Skeletal muscle tissue (tissue), 4 donors: Measurements from ENCODE around the gene ZNF324. TPM values are rescaled to one million over a fixed set of nuclear protein-coding genes. Genes with fewer than 3 reads are reported as not detected.

ENCODE experiments used
- H3K27ac ChIP-seq: one replicate; pipeline ENCODE4 v1.7.0; 2013; ENCODE audit warnings: mild to moderate bottlenecking, low read depth, low read length, inconsistent platforms
- H3K27me3 ChIP-seq, 3 donors: one replicate each; pipeline ENCODE4 v1.7.0; 2013; ENCODE audit warnings: low read length in 3 of 3; ENCODE audit not compliant: control insufficient read depth in 3 of 3, insufficient read depth in 3 of 3
- H3K36me3 ChIP-seq, 3 donors: one replicate each; pipeline ENCODE4 v1.7.0; 2013; ENCODE audit warnings: low read length in 3 of 3; ENCODE audit not compliant: control insufficient read depth in 3 of 3, insufficient read depth in 3 of 3
- H3K4me1 ChIP-seq, 3 donors: one replicate each; pipeline ENCODE4 v1.7.0; 2013; ENCODE audit warnings: low read length in 3 of 3, mild to moderate bottlenecking in 3 of 3; ENCODE audit not compliant: control insufficient read depth in 3 of 3, insufficient read depth in 3 of 3
- H3K4me3 ChIP-seq, 3 donors: one replicate each; pipeline ENCODE4 v1.7.0; 2013; ENCODE audit warnings: low read length in 3 of 3
- H3K9ac ChIP-seq, 3 donors: one replicate each; pipeline ENCODE4 v1.7.0; 2013; ENCODE audit warnings: low read length in 3 of 3, mild to moderate bottlenecking in 3 of 3, moderate library complexity in 2 of 3, low read depth in 1 of 3
- H3K9me3 ChIP-seq, 3 donors: one replicate each; pipeline ENCODE4 v1.7.0; 2013; ENCODE audit warnings: low read length in 3 of 3; ENCODE audit not compliant: control insufficient read depth in 3 of 3
- total RNA-seq: library from RNA; depleted of rRNA; stranded (reverse); fragments of >200 nt; gene quantifications from one replicate; pipeline ENCODE4 v1.2.3, GENCODE V29; 2014
- donor health status: Osteomylitis.

ZNF324 gene
- total RNA-seq, 1 donor from 2014 or later, result 9.9 TPM

DNA sequence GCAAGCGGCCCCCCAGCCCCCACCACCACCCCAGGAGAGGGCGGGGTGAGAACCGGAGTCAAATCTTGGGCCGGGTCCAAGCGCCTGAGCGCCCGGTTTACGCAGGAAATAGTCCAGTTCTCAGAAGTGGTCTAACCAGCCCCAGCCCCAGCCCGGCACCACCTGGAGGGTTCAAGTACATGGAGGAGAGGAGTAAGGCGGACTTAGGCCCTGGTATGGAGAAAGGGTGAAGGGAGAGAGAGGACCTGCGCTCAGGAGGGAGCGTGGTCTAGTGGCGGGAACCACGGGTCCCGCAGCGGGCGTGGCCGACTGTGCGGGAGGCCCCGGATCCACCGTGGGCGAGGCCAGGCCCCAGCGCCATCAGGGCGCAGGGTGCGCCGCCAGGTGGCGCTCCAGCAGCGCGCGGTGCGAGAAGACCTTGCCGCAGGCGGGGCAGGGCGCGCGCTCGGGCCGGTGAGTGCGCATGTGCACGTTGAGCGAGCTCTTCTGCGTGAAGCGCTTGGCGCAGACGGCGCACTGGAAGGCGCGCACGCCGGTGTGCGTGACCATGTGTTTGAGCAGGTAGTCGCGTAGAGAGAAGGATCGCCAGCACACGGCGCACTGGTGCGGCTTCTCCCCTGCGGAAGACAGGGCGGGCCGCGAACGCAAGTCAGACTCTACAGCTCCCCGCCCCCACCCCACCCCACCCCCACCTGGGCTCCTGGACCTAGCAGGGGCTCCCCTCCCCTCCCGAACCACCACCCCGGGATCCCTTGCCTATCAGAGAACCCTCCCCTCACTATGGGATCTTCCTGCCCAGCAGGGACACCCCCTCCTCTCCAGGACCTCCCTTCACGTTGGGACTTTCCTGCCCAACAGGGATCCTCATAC lies 47.0 kb downstream of the ZNF324 start:
- Histone ChIP-seq H3K27me3 (no peaks in the 10 kb centered on the region), H3K27ac (no peak overlapping the region), H3K9ac (peak overlapping the region; percentile 27 to 73 (median 56)), H3K9me3 (no peaks in the 10 kb centered on the region), H3K4me1 (peaks cover 36 to 42% (median 37%) of the 10 kb centered on the region in 3 donors), H3K36me3 (peaks cover 12 to 18% (median 17%) of the 10 kb centered on the region in 3 donors), H3K4me3 (peak overlapping the region; percentile 65 to 66 (median 66))

DNA sequence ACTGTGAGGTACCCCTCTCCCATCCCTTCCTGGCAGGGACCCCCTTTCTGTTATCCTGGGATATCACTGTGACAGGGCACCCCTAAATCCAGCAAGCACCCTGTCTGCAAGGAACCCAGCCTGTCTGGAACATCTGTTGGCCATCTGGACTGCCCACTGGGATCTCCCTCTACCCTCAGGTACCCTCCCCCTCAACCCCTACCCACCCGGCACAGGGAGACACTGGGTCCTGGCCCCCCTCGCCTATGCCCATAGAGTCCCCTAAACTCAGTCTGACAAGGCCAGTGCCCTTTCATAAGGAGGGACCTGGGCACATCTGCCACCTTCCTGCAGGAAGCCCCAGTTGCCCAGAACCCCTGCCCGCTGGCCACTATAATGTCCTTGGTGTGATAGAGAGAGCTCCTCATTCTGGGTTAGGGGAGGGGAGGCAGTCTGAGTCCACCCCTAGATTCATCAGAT lies 47.7 kb downstream of the ZNF324 start:
- Histone ChIP-seq H3K27me3 (no peaks in the 10 kb centered on the region), H3K27ac (no peak overlapping the region), H3K36me3 (peaks cover 12 to 18% (median 17%) of the 10 kb centered on the region in 3 donors), H3K9ac (peak overlapping the region; percentile 27 to 73 (median 38)), H3K9me3 (no peaks in the 10 kb centered on the region), H3K4me3 (peak overlapping the region; percentile 16 to 66 (median 66)), H3K4me1 (peaks cover 37 to 49% (median 39%) of the 10 kb centered on the region in 3 donors)

DNA sequence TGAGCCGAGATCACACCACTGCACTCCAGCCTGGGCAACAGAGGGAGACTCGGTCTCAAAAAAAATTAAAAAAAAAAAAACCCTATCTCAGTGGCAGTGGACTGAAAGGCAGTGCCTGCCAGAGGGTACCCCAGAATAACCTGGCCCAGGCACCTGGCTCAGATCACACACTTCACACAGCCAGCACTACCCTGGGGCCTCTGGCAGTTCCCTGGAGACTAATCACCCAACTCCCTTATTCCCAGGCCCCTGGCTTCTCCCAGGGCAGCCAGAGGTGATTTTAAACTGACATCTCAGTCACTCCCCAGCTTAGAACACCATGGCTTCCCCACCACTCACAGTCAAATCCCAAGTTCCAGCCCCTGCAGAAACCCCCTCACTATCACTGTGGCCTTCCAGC lies 48.4 kb downstream of the ZNF324 start:
- Histone ChIP-seq H3K27me3 (no peaks in the 10 kb centered on the region), H3K36me3 (peaks cover 12 to 18% (median 17%) of the 10 kb centered on the region in 3 donors), H3K27ac (no peak overlapping the region), H3K4me3 (peak overlapping the region in 1 of 3 donors; percentile 23), H3K9me3 (no peaks in the 10 kb centered on the region), H3K9ac (peak overlapping the region in 2 of 3 donors; percentile 51 to 64), H3K4me1 (peaks cover 39 to 54% (median 40%) of the 10 kb centered on the region in 3 donors)

DNA sequence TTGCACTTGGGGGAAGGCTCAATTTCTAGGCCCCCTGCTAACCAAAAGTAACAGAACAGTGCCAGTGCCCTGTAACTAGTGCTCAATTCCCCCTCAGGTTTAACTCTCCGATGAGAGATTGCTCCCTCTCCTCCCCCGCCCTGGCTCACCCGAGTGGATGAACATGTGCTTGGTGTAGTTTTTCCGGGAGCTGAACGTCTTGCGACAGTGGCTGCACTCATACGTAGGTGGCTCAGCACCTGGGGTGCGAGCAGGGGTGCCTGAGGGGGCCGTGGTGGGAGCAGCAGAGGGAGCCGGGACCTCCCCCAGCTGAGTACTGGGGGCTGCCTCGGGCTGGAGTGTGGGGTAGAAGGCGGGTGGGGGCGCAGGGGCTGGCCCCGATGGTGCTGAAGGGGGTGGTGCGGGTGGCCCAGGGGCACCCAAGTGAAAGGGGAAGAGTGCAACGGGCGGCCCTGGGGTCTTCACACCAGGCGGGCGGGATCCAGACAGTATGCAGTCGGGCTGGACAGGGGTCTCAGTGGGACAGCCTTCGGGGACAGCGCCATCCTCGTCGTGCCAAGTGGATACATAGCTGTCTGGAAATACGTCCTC lies 49.5 kb downstream of the ZNF324 start:
- Histone ChIP-seq H3K27me3 (no peaks in the 10 kb centered on the region), H3K9me3 (no peaks in the 10 kb centered on the region), H3K4me3 (no peak overlapping the region), H3K36me3 (peaks cover 12 to 18% (median 17%) of the 10 kb centered on the region in 3 donors), H3K4me1 (peaks cover 43 to 59% (median 44%) of the 10 kb centered on the region in 3 donors), H3K9ac (peak overlapping the region in 2 of 3 donors; percentile 64 to 65), H3K27ac (no peak overlapping the region)

DNA sequence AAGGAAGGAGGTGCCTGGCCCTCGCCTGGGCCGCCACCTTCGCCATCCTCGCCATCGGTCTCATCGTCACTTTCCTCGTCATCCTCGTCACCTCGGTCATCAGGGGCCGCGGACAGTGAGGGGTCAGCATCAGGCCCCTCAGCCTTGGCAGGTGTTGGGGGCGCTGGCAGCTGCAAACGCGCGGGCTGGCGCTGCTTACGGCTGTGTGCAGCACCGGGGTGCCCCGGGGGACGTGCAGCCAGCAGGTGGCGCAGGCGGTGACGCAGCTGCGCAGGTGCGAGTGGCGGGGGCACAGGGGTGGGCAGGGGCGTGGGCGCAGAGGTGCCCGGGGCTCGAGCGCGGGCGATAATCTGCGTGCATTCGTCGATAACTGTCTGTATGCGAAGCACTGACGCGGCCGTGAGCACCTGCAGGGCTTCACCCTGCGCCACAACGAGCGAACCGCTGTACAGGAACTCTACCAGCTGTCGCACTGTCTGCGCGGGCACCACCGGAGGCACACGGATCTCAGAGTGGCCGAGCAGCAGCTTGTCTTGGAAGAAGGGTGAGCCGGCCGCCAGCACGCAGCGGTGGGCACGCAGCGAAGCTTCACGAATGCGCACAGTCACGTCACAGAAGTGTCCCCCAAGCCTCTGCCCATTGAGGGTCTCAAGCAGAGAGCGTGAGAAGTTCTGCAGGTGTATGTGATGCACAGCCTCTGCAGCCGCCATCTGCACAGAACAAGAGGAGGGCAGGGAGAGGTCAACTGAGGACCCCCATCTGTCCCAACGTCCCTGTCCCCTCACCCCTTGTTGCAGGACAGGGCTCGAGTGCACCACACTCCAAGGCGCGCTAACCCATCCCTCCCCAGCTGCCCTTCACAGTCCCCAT lies 50.3 kb downstream of the ZNF324 start:
- Histone ChIP-seq H3K4me1 (peaks cover 44 to 59% (median 46%) of the 10 kb centered on the region in 3 donors), H3K27me3 (no peaks in the 10 kb centered on the region)

DNA sequence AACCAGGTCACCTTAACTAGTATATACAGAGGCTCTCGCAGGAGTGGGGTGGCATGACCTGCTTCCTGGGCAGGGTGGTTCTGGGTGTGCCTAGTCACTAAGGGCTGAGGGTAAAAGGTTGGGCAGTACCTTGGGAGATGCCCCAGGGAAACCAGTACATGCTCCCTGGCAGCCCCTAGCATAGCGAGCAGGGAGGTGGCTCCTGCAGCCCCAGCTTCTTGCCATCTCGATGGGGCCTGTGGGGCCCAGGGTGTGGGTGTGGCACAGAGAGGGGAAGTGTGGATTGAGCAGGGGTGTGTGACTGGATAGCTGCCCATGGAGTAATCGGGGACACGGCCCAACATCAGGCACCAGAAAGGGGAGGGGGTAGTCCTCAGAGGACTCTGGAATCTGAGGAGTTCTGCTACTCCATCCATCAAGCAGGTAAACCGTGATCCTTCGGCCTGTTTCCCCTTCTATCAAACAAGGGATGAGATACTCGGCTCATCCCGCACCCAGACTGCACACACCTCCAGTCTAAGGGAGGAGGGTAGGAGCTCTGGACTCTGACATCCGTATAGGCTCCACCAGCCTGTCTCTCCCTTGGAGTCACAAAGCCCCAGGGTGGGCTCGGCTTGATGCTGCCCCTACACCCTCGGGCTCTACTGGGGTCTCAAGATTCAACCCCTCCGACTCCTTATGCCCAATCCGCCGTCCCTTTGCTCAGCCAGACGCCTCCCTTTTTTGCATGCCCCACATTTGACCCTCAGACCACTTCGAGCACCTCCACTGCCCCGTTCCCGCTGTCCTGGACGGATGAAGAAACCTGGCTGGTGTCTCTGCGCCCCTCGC lies 51.6 kb downstream of the ZNF324 start:
- peaks cover 11 to 18% (median 17%) of the 10 kb centered on the region in 3 donors for H3K36me3 ChIP-seq
- no peaks in the 10 kb centered on the region for H3K27me3 ChIP-seq
- peak overlapping the region; percentile 94 for H3K27ac ChIP-seq
- H3K9me3 ChIP-seq, result no peaks in the 10 kb centered on the region
- peak overlapping the region; percentile 93 to 97 (median 96) for H3K4me3 ChIP-seq
- H3K9ac ChIP-seq, result peak overlapping the region; percentile 95 to 96 (median 95)
- H3K4me1 ChIP-seq, result peaks cover 44 to 59% (median 46%) of the 10 kb centered on the region in 3 donors

More for the DNA sequence above, 50.3 kb downstream of the ZNF324 start:
- H3K9me3 ChIP-seq, result no peaks in the 10 kb centered on the region
- H3K9ac ChIP-seq, result no peak overlapping the region
- peaks cover 12 to 18% (median 17%) of the 10 kb centered on the region in 3 donors for H3K36me3 ChIP-seq
- H3K4me3 ChIP-seq, result no peak overlapping the region
- H3K27ac ChIP-seq, result no peak overlapping the region

DNA sequence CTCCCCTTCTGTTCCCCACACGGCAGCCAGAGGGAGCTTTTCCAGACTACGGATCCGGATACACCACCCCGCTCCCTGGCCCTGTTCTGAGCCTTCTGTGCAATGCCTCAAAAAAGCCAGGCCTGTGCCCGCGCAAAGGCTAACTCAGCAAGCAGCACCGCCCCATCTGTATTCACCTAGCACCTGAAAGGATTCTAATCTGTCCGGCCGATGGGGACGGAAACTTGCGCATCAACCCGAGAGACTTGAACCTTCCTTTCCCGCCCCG lies 52.1 kb downstream of the ZNF324 start:
- Histone ChIP-seq H3K4me1 (peaks cover 41 to 59% (median 42%) of the 10 kb centered on the region in 3 donors), H3K27ac (peak overlapping the region; percentile 94), H3K27me3 (no peaks in the 10 kb centered on the region), H3K36me3 (peaks cover 11 to 18% (median 17%) of the 10 kb centered on the region in 3 donors), H3K9me3 (no peaks in the 10 kb centered on the region), H3K4me3 (peak overlapping the region; percentile 93 to 97 (median 96)), H3K9ac (peak overlapping the region; percentile 95 to 96 (median 95))

DNA sequence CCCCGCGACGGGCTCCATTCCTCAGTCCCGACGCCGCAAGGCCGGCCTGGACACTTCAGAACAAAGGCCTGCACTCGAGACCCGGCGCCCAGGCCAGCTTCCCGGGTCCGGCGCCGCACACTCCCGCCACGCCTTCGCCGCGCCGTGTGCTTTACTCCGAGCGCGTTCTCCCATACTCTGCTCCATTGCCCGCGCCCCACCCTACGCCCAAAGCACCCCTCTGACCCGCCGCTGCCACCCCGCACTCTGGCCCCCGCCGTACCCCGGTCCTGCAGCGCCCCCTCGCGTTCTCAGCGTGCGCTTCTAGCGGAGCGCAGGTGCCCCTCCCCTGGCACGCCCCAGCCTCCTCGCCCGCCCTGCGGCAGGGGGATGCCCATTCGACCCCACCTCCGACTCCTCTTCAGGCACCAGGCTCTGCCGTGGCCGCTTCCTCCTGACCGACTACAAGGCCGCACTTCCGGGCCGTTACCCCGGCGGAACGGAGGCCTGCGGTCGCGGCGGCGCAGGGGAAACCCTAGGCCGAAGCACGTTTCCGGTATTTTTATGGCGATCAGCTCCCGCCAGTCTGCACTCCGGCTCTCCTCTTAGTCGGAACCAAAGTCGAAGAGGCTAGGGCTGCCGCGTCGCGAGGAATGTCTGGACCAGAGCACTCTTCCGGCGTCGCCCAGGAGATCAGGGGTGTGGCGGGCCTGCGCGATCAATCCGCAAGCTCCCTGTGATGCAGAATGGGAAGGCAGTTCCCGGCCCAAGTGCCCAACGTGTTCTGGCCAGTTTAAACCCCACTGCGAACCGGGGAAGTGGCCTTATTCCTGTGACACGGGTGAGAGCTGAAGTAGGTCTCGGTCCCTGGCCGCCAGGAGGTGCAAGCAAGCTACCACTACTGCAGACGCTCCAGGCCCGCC lies 52.7 kb downstream of the ZNF324 start, which contains the start of gene ZBTB45:
Gene ZBTB45, minus strand, starts transcription at position 456 of the 902 bp plus-strand sequence. CDS start 2,137 bp downstream, outside the sequence.
- Histone ChIP-seq H3K36me3 (peaks cover 11 to 18% (median 17%) of the 10 kb centered on the region in 3 donors), H3K9ac (peak within 1 kb of the TSS; percentile 95 to 96 (median 95)), H3K27me3 (no peaks in the 10 kb centered on the region), H3K27ac (peak within 1 kb of the TSS; percentile 94), H3K9me3 (no peaks in the 10 kb centered on the region), H3K4me3 (peak within 1 kb of the TSS; percentile 93 to 97 (median 96)), H3K4me1 (peaks cover 38 to 55% (median 38%) of the 10 kb centered on the region in 3 donors)
